Left cardiac atrium (tissue), 4 donors: ENCODE results near the gene CCDC183. TPM values are rescaled to one million over a fixed set of nuclear protein-coding genes. Genes with fewer than 3 reads are reported as not detected.

Source experiments
- ATAC-seq, 2 donors: fragments of 200-7000 bp; cut with Tn5 transposase; one replicate each; pipeline ENCODE4 v1.9.1; 2020; ENCODE audit warnings: mild to moderate bottlenecking in 2 of 2, moderate library complexity in 2 of 2
- DNase-seq: peaks from one replicate; pipeline ENCODE4 v3.0.0-alpha.2; 2020
- intact Hi-C, 2 donors: fragments of 100-400 bp; cut with DNase I; formaldehyde crosslinking; loops; one replicate each; pipeline versions ENCODE4 v1.14.1 to v1.15.1; 2022 to 2023
- total RNA-seq, 2 donors: library from RNA; stranded (reverse); fragmentation: NEBNext Ultra II Directional; extraction: Animal tissue kit (Norgen Biotek cat#: 25700); gene quantifications; one replicate each; pipeline ENCODE4 v1.2.1, GENCODE V29; 2021
- donor health status: DM: no; HTN: yes; CAD: no.
- donor health status: DM: no; HTN: yes; CAD: no; lungs with severe emphysema.
- donor health status: DM: yes; HTN: yes; CAD: no.
- donor health status: Dilated cardiomyopathy.

CCDC183 gene
- total RNA-seq, 2 donors from 2014 or later: 1.1 to 1.6 TPM

GRCh38 chr9:136808075-136808805 is 12.1 kb downstream of the CCDC183 start:
- intact Hi-C loops: no loop called here
- no peak for DNase-seq
- peak; percentile 17 to 23 for ATAC-seq

GRCh38 chr9:136808806-136809158 is 12.6 kb downstream of the CCDC183 start:
- no peak for ATAC-seq
- intact Hi-C loops: no loop called here

DNA sequence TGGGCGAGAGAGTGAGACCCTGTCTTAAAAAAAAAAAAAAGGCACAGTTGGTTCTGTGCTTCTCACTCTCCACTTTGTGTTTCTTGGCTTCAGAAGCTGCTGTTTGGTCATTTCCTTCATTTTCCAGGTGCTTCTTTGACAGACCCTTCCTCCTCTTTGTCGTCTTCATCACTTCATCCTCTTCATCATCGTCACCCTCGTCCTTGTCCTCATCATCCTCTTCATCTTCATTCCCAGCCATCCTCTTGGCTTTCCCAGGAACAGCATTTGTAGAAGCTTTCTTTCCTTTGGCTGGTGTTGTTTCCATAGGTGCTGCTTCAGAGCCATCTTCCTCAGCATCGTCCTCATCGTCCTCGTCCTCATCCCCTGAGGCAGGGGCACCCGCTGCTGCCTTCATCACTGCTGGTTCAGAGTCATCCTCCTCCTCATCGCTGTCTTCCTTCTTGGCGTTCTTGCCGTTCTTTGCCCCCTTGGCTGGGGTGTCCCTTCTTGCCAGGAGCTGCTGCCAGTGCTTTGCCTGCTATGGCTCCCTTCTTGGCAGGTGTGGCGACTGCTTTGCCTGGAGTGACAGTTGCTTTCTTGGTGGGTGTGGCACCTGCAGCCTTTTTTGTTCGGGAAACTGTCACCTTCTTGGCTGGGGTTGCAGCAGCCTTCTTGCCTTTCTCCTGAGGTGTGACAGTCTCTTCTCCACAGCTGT is 18.7 kb downstream of the CCDC183 start:
- ATAC-seq (no peak), DNase-seq (no peak)
- intact Hi-C loops: no loop called here

More at GRCh38 chr9:136808806-136809158, 12.6 kb downstream of the CCDC183 start:
- DNase-seq: no peak

DNA sequence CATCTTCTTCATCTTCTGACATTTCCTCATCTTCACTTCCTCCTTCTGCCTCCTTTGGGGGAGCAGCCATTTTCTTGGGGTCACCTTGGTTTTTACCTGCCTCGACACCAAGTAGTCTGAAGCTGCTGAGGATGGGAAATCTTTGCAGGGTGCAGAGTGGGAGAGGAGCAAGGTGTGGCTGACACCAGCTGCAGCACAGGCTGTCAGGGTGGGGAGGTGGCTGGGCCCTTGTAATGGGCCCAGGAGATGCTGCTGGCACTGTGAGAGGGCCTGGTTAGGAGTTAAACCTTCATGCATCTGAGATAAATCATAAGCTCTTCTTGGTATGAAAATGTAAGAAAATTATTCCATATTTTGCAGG is 19.3 kb downstream of the CCDC183 start:
- no peak for DNase-seq
- no peak for ATAC-seq
- intact Hi-C loops: no loop called here

GRCh38 chr9:136820971-136821825 is 25.1 kb downstream of the CCDC183 start:
- ATAC-seq: peak; percentile 82 to 87
- no peak for DNase-seq
- intact Hi-C loops: no loop called here

DNA sequence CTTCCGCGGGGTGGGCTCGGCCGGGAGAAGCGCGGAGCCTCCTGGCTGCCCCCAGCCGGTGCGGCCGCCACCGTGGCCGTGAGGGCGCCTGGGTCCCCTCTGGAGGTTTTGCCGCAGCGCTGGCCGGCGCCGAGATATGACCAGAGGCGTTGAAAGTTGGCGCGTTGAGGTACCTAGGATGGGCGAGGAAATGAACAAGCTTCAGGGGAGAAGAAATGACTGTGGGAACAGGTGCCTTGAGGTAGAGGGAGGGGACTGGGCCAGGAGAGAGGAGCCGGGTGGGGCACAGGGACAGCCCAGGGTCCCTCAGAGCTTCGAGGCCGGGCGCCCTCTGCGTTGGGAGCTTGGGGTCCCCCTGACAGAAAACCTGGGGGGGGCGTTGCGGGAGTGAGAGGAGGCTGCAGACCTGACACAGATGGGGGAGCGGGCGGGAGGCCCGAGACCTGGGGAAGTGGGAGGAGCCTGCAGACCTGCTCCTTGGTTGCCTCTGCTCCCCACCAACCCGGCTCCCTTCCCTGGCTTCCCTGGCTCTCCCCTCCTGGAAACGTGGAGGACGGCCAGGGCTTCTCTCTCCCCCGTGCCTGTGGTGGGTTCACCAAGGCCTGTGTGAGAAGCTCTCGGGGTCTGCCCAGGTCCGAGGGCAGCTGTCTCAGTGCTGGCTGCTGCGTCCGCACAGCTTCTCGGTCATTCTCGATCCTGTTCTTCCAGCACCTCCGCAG is 25.8 kb downstream of the CCDC183 start:
- intact Hi-C loops: no loop called here
- ATAC-seq (no peak), DNase-seq (no peak)

GRCh38 chr9:136823136-136824046 is 27.3 kb downstream of the CCDC183 start:
- intact Hi-C loops: no loop called here
- DNase-seq (no peak), ATAC-seq (no peak)

DNA sequence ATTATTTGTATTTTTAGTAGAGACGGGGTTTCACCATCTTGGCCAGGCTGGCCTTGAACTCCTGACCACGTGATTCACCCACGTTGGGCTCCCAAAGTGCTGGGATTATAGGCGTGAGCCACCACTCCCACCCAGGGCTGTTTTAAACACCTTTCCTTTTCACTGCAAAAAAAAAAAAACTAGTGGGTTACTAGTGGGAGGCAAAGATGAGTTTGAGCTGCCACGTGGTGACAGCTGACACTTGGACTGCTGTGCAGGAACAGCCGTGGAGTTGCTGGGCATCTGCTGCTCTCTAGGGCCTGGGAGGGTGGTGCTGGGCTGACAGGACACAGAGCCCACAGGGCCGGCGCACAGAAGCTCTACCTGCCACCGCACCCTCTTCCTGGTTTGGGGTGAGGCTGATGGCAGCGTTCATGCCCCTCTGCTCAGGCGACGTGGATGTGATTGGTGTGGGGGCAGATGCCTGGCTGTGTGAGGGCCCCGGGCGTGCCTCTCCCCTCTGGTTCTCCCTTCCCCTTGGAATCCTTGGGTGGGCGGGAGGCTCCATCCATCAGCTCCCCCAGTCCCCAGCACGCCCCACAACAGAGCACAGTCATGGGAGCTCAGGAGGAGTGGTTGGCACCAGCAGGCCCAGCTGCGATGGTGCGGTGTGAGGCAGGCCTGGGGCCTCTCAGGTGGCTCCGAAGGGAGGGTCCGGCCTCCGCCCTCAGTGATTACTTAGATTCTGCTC is 28.5 kb downstream of the CCDC183 start:
- no peak for DNase-seq
- intact Hi-C loops: no loop called here

GRCh38 chr9:136825295-136826187 is 29.4 kb downstream of the CCDC183 start:
- intact Hi-C loops: no loop called here
- DNase-seq: no peak
- no peak for ATAC-seq

More for the DNA sequence above, 28.5 kb downstream of the CCDC183 start:
- ATAC-seq: no peak

DNA sequence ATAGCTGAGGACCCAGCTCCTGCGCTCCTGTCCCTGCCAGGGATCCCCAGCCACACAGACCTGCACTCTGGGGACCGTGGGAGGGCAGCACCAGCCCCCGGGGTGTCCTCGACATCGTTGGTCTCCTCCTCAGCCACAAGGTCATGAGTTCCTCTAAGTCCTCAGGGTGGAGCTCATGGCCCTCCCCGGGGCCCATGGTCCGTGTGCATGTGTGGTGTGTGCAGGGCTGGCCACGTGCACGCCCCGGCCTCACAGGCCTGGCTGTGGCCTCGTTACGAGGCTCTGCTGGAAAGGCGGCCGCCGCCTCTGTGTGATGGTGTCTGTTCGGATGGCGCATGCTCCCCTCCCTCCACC is 30.0 kb downstream of the CCDC183 start:
- DNase-seq (no peak), ATAC-seq (no peak)
- intact Hi-C loops: no loop called here

GRCh38 chr9:136826703-136827582 is 30.8 kb downstream of the CCDC183 start:
- intact Hi-C loops: no loop called here
- ATAC-seq (no peak), DNase-seq (no peak)

DNA sequence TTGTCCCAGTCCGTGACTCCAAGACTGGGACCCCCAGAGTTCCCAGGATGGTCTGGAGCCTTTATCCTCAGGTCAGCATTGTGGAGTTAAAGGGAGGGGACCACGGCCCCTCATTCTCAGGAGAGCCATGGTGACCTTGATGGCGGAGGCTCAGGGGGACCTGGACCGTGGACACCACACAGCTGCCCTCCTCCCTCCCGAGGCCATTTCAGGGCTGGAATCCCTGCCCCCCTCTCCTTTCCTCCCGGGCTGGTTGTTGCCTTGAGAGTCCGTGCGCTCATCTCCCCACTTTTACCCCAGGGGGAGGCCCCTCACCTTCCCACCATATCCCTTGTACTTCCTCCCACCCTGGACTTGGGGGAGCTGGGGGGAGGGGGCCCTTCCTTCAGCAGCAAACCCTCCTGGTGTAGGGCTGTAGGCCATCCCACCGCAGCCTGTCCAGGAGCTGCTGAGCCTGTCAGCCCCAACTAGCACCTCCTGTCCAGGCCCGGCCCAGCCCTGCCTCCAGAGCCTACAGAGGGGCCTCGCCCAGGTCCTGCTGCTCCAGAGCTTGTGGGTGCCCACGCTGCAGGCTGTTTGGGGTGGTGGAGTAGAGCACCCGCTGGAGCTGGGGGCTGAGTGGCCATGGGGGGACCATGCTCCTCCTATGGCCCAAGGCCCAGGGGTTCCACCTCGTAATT is 31.8 kb downstream of the CCDC183 start:
- DNase-seq: no peak
- intact Hi-C loops: no loop called here

DNA sequence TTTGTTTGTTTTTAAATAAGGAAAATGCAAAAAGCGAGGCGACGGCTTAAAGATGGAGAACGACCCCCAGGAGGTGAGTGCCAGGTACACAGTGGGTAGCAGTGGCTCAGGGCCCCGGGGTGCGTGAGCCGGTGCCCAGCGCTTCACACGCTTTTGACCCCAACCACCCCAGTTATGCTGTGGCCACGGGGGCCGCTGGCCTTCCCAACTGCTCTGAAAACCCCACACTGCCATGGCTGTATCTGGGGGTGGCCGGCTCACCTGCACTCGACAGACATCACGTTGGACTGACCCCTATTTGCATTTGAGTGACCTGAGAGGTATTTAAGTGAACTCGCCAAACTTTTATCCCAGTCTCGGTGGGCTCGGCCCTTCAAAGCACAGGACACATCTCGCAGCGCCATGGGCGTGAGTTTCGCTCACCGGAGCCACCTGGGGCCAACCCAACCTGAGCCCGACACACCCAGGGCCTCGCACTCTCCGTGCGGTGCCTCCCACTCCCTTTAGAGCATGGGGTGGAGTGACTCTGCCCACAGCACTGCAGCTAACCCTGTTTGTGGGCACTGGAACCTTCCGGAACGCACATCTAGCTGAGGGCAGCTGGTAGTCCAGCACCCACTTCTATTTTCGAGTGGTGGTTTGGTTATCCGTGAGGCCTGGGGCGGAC is 32.5 kb downstream of the CCDC183 start:
- intact Hi-C loops: no loop called here
- ATAC-seq (no peak), DNase-seq (no peak)

More for the DNA sequence above, 31.8 kb downstream of the CCDC183 start:
- ATAC-seq: no peak

- no peak for DNase-seq
- intact Hi-C loops: no loop called here
- ATAC-seq: no peak
Observed at GRCh38 chr9:136829412-136829811, 33.3 kb downstream of the CCDC183 start.
